ENCODE measurements around the gene F5.

DNA sequence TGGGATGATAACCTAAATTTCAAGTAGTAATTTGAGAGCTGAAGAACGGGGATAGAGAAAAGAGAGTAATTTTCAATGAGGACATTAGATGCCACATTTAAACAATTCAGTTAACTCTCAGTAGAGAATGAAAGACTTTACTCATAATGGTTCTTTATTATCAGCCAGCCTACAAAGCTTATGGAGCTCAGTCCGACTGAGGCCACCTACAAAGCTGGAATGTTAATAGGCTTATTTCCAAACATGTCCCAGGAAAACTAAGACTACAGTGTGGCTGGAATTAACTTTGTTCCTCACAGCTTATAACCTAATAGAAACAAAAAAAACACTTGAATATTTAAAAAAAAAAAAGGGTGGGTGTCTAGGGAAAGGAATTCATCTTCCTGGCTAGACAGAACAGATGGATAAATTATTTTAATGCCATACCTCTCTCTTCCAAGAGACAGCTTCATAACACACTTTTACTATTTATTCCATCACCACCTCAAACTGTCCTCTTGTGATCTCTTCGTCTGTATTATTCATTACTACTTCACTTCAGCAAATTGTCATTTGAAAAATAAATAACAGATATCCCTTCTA, 110.4 kb downstream of the F5 start:
- TF ChIP-seq POLR2A (IDR thresholded peaks at IDR 0.05; ENCODE audit: low read length) (no peak), GATA1 (IDR thresholded peaks at IDR 0.05; ENCODE audit: low read depth, low read length) (no peak)
